ENCODE measurements around the gene CNN3. TPM values are rescaled to one million over a fixed set of nuclear protein-coding genes. Genes with fewer than 3 reads are reported as not detected.

CNN3 gene
- total RNA-seq, 1 donor = 485 TPM

DNA sequence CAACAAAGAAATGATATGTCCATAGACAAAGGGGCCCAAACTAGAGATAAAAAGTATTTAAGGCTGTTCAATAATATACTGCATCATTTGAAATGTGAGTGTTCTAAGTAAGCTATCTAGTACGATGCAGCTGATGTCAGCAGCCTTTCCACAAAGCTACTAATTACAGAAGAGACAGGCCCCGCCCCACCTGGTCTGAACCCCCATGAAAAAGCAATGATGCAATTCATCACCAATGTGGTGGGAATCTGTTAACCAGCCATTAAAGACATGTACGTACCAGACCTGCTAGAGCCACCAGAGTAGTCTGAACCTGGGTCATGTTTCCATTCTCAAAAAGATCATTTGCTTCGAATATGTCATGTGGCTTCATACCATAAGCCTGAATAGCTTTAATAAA is 25.1 kb downstream of the CNN3 start:
- no peak overlapping the region for H3K4me3 ChIP-seq (ENCODE audit: low read depth, low read length)
- peak; percentile 35 for DNase-seq (ENCODE audit: low read depth)
- TF ChIP-seq, protein P1, sequence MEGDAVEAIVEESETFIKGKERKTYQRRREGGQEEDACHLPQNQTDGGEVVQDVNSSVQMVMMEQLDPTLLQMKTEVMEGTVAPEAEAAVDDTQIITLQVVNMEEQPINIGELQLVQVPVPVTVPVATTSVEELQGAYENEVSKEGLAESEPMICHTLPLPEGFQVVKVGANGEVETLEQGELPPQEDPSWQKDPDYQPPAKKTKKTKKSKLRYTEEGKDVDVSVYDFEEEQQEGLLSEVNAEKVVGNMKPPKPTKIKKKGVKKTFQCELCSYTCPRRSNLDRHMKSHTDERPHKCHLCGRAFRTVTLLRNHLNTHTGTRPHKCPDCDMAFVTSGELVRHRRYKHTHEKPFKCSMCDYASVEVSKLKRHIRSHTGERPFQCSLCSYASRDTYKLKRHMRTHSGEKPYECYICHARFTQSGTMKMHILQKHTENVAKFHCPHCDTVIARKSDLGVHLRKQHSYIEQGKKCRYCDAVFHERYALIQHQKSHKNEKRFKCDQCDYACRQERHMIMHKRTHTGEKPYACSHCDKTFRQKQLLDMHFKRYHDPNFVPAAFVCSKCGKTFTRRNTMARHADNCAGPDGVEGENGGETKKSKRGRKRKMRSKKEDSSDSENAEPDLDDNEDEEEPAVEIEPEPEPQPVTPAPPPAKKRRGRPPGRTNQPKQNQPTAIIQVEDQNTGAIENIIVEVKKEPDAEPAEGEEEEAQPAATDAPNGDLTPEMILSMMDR (IDR thresholded peaks at IDR 0.05; ENCODE audit: insufficient read depth, low read depth, low read length) = no peak

DNA sequence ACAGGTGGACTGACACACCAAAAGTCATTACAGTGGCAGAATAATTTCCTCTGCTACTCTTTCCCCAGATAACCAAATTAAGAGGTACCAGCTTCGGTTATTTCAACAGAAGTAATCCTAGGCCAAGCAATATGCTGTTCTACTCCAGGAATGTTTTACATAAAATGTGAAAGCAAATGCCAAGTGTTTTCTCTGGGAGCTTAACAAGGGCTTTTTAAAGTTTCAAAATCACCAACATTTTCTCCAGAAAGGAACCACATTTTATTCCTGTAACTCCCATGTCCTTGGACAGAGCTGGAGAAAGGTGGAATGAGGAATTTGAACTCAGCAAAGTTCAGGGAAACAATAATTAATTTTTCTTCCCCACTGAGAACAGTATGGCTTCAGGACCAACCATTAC is 27.2 kb downstream of the CNN3 start:
- TF ChIP-seq, protein P1 (IDR thresholded peaks at IDR 0.05; ENCODE audit: insufficient read depth, low read depth, low read length) = no peak

DNA sequence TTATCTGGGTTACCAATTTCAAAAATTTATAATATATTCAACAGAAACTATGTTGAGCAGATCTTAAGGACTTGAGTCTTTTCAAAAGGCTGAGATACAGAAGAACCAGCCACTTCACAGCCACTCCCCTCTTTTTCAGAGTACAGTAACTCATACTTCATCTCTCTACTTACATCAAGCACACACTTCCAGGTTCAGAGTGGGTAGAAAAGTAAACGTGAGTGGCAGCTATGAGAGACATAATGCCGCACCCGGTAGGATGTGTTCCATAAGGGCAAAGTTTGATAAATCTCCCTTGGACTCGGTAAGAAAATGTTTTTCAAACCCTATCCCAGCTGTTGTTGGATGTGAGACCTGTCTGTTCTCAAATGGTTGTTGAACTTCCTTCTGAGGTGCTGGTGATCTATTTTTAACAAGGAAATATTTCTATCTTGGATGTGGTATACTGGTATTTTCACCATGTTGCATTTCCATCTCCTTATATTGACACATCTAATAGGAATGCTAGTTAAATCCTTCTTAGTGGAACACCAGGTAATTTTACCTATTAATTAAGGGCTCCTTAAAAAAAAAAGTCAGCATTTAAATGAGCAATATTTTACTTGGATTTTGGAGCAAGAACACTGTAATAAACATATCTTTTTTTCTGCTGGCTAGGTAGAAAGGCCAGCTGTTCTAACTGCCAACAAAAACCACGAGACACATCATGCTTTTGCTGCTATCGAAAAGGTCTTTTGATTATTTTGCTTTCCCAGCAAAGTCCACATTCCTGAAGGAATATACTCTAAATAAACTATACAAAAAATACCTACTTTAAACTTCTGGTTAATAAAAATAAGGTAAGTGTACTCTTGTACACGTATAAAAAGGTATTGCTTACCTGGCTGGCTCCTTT is 28.2 kb downstream of the CNN3 start:
- no peak for DNase-seq (ENCODE audit: low read depth)
- TF ChIP-seq, protein P1 (IDR thresholded peaks at IDR 0.05; ENCODE audit: insufficient read depth, low read depth, low read length) = no peak

More for the DNA sequence above, 27.2 kb downstream of the CNN3 start:
- no peak for DNase-seq (ENCODE audit: low read depth)
- no peak overlapping the region for H3K4me3 ChIP-seq (ENCODE audit: low read depth, low read length)

DNA sequence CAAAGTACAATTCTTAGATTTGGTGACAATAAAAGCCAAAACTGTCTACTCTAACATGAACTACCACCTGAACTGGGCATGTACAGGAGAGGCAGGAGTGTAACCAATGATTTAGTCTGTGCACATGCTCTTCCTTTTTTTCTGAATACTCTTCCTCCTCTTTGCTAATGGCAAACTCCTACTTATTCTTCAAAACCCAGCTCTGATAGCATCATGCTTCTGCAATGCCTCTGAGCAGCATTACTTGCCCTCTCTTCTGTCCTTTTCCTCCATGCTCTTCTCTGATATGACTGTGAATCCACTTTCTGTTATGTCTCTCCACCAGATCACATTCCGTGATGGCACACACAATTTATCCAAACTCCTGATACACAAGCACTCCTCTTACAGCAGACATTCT is 31.4 kb downstream of the CNN3 start:
- no peak overlapping the region for H3K4me3 ChIP-seq (ENCODE audit: low read depth, low read length)
- TF ChIP-seq, protein P1 (IDR thresholded peaks at IDR 0.05; ENCODE audit: insufficient read depth, low read depth, low read length) = no peak
- DNase-seq (ENCODE audit: low read depth) = no peak

More for the DNA sequence above, 28.2 kb downstream of the CNN3 start:
- H3K4me3 ChIP-seq (ENCODE audit: low read depth, low read length) = no peak overlapping the region

DNA sequence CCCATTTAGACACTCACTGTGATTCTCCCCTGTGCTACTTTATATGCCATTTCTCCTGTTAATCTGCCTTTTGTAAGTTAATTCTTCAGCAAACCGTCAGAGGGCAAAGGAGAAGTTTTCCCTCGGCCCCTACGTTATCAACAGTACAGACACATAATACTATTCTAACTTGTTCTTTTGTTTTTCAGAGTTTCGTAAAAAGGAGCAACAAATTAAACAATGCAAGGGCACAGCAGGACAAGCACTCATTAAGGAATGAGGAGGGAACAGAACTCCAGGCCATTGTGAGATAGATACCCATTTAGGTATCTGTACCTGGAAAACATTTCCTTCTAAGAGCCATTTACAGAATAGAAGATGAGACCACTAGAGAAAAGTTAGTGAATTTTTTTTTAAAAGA is 32.3 kb downstream of the CNN3 start:
- H3K4me3 ChIP-seq (ENCODE audit: low read depth, low read length) = no peak overlapping the region
- DNase-seq (ENCODE audit: low read depth) = no peak
- TF ChIP-seq, protein P1 (IDR thresholded peaks at IDR 0.05; ENCODE audit: insufficient read depth, low read depth, low read length) = no peak

DNA sequence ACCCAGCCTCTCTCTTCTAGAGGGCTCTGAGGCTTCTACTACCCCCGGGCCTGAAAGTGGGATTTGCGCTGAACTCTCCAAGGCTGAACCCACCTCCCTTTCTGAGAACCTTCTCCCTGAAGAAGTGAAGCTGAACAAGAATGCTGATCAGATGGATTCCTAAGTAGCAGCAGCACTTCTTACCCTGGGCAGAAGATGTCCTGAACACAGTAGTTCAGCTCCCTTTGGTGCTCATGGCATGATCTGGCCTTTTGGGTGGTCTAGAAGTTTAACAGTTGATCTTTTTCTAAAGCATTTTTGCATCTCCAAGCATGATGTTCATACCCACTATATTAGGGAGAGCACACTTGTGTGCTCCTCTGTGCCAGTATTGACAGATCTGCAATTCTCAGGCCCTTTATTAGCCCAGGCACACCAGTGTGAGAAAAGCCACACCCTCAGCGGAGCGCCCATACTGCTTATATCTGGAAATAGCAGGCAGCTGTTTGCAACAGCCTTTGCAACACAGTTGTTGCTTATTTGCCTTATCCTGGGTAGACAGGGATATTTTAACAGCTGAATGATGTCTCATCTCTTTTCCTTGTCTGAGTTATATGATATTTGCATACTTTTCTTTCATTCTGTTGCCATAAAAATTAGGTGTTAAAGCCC is 34.2 kb downstream of the CNN3 start:
- TF ChIP-seq, protein P1 (IDR thresholded peaks at IDR 0.05; ENCODE audit: insufficient read depth, low read depth, low read length) = no peak

More for the DNA sequence above, 34.2 kb downstream of the CNN3 start:
- no peak overlapping the region for H3K4me3 ChIP-seq (ENCODE audit: low read depth, low read length)
- peak; percentile 42 for DNase-seq (ENCODE audit: low read depth)

Measured in fibroblast of villous mesenchyme (primary cell).